ENCODE results near the gene FKBP6. TPM values are rescaled to one million over a fixed set of nuclear protein-coding genes. Genes with fewer than 3 reads are reported as not detected.

Gene FKBP6
- total RNA-seq, 1 experiment from 2014 or later, result not detected

DNA sequence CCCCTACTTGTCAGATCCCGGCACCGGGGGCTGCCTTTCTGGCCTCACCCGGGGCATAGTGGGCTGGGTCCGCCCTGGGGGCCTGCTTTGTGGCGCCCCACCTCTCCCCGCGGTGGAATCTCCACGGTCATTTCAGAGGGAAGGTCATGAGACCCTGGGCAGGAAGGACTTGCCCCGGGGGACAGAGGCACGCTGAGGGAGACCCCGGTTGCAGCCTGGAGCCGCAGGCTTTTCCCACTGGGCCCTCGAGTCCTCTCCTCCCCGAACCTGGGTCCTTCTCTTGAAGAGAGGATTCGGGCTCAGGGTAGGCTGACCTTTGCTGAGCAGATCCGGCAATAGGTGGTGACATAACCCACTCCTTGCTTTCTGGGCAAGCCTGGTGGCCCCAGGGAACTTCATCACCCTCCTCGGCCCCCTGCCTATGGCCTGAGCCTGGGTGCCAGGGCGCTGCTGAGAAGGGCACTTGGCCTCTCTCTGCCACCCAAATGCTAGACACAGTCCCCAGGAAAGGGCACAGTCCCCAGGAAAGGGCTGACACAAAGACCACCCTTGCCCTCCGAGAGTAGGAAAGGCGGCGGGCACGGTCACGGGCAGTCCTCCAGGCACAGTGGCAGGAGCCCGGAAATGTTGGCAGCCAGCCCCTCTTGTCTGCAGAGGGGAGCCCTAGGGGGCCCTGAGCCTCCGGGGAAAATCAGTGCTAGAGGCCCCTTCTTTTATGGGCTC is 36.2 kb downstream of the FKBP6 start:
- H2BK12ac ChIP-seq (ENCODE audit: insufficient read length, low read depth, low read length), result no peak overlapping the region
- no peaks in the 10 kb centered on the region for H3K4me1 ChIP-seq (ENCODE audit: insufficient read depth, low read length)
- Mint-ChIP-seq H3K27me3 (ENCODE audit: low read depth) (no peaks in the 10 kb centered on the region; the same call in none of the 2 replicates), H3K36me3 (ENCODE audit: insufficient read depth in 1 of 3, low read depth in 3 of 3) (no peaks in the 10 kb centered on the region), H3K4me3 (no peak overlapping the region), H3K4me1 (peaks cover 0 to 4% of the 10 kb centered on the region in 2 experiments; a peak in 2 of 4 replicates), H3K9me3 (no peaks in the 10 kb centered on the region; a peak in 1 of 5 replicates), H3K27ac (no peak overlapping the region)
- no peak overlapping the region for H2AFZ ChIP-seq (ENCODE audit: low read length)
- WGBS (ENCODE audit: extremely low coverage, insufficient read length, low lambda C conversion rate), result no CpG with 5 or more reads among the region's 25 CpGs
- H3K23me2 ChIP-seq (ENCODE audit: insufficient read length, low read depth, low read length, poor library complexity, severe bottlenecking), result no peaks in the 10 kb centered on the region
- no peak overlapping the region for H2BK5ac ChIP-seq (ENCODE audit: insufficient read length, low read length)
- H3K9me3 ChIP-seq (ENCODE audit: control insufficient read depth, low read depth, low read length), result no peaks in the 10 kb centered on the region
- no peak overlapping the region for H4K5ac ChIP-seq (ENCODE audit: insufficient read length, low read depth, low read length)
- H3K27ac ChIP-seq (ENCODE audit: insufficient read length, low read depth, low read length), result no peak overlapping the region
- H3T11ph ChIP-seq (ENCODE audit: low read length), result no peak overlapping the region
- TF ChIP-seq, protein P1, sequence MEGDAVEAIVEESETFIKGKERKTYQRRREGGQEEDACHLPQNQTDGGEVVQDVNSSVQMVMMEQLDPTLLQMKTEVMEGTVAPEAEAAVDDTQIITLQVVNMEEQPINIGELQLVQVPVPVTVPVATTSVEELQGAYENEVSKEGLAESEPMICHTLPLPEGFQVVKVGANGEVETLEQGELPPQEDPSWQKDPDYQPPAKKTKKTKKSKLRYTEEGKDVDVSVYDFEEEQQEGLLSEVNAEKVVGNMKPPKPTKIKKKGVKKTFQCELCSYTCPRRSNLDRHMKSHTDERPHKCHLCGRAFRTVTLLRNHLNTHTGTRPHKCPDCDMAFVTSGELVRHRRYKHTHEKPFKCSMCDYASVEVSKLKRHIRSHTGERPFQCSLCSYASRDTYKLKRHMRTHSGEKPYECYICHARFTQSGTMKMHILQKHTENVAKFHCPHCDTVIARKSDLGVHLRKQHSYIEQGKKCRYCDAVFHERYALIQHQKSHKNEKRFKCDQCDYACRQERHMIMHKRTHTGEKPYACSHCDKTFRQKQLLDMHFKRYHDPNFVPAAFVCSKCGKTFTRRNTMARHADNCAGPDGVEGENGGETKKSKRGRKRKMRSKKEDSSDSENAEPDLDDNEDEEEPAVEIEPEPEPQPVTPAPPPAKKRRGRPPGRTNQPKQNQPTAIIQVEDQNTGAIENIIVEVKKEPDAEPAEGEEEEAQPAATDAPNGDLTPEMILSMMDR (conservative IDR thresholded peaks at IDR 0.05), result no peak
- H4K91ac ChIP-seq (ENCODE audit: insufficient read length, low read depth, low read length), result no peak overlapping the region
- H2BK120ac ChIP-seq (ENCODE audit: low read depth, low read length, poor library complexity, severe bottlenecking), result no peak overlapping the region
- H3K4me2 ChIP-seq (ENCODE audit: insufficient read depth, insufficient read length, low read length), result no peak overlapping the region
- H3K18ac ChIP-seq (ENCODE audit: insufficient read length, low read depth, low read length), result no peak overlapping the region
- no peaks in the 10 kb centered on the region for H4K20me1 ChIP-seq (ENCODE audit: control insufficient read depth, insufficient read depth, insufficient read length)
- DNase-seq, result no peak
- H4K8ac ChIP-seq (replicated peaks; ENCODE audit: insufficient read length, low read depth, low read length), result no peak overlapping the region
- no peaks in the 10 kb centered on the region for H3K27me3 ChIP-seq (ENCODE audit: insufficient read depth, low read length)
- H2BK15ac ChIP-seq (ENCODE audit: low read depth, low read length), result no peak overlapping the region; the same call in 1 of the 2 replicates
- H3K56ac ChIP-seq (ENCODE audit: insufficient read length, low read depth, low read length), result no peak overlapping the region
- H3K23ac ChIP-seq (ENCODE audit: insufficient read length, low read depth, low read length), result no peak overlapping the region
- H2AK5ac ChIP-seq (ENCODE audit: insufficient read length, low read length), result no peak overlapping the region
- no peak overlapping the region for H2BK20ac ChIP-seq (ENCODE audit: low read depth, low read length, poor library complexity, severe bottlenecking)
- H3K14ac ChIP-seq (ENCODE audit: insufficient read depth, low read length), result no peak overlapping the region; the same call in 1 of the 2 replicates
- H3K9ac ChIP-seq (ENCODE audit: extremely low read depth, insufficient read length, low read length), result no peak overlapping the region
- H3K79me1 ChIP-seq (ENCODE audit: insufficient read depth, low read depth, low read length, poor library complexity, severe bottlenecking), result no peaks in the 10 kb centered on the region
- H3K4ac ChIP-seq (ENCODE audit: low read depth, low read length), result no peak overlapping the region
- H3K79me2 ChIP-seq (ENCODE audit: insufficient read depth, low read length), result no peaks in the 10 kb centered on the region
